Mesothelial cell of epicardium (in vitro differentiated cells): ENCODE measurements around the gene SORL1. TPM values are rescaled to one million over a fixed set of nuclear protein-coding genes. Genes with fewer than 3 reads are reported as not detected.

Experiments used
- DNase-seq, 2 experiments: peaks; one replicate each; pipeline ENCODE4 v3.0.0; 2021; ENCODE audit warnings: low spot score in 2 of 2; ENCODE audit not compliant: unreplicated experiment in 2 of 2
- H3K27ac Mint-ChIP-seq: 2 replicates; pipeline ENCODE4 v1.8.0; 2021; ENCODE audit warnings: mixed read lengths
- H3K27me3 Mint-ChIP-seq: 2 replicates; pipeline ENCODE4 v1.8.0; 2021; ENCODE audit warnings: low read depth, mixed read lengths
- H3K36me3 Mint-ChIP-seq: 2 replicates; pipeline ENCODE4 v1.8.0; 2021; ENCODE audit warnings: mixed read lengths
- H3K4me1 Mint-ChIP-seq: 2 replicates; pipeline ENCODE4 v1.8.0; 2021; ENCODE audit warnings: mixed read lengths
- H3K4me3 Mint-ChIP-seq: 2 replicates; pipeline ENCODE4 v1.8.0; 2021; ENCODE audit warnings: mild to moderate bottlenecking, moderate library complexity, mixed read lengths
- H3K9me3 Mint-ChIP-seq: 2 replicates; pipeline ENCODE4 v1.8.0; 2021; ENCODE audit warnings: mixed read lengths
- total RNA-seq: library from RNA; stranded (reverse); gene quantifications from 3 replicates; pipeline ENCODE4 v1.2.1, GENCODE V29; 2021
- TF ChIP-seq, protein P1 (sequence below): fragments of 200-600 bp; sonication (generic); IDR thresholded peaks from one replicate; pipeline ENCODE4 v1.5.0; 2021; ENCODE audit warnings: antibody characterized with exemption; ENCODE audit not compliant: unreplicated experiment

The SORL1 gene
- total RNA-seq, 1 donor from 2014 or later, result 32.8 TPM

DNA sequence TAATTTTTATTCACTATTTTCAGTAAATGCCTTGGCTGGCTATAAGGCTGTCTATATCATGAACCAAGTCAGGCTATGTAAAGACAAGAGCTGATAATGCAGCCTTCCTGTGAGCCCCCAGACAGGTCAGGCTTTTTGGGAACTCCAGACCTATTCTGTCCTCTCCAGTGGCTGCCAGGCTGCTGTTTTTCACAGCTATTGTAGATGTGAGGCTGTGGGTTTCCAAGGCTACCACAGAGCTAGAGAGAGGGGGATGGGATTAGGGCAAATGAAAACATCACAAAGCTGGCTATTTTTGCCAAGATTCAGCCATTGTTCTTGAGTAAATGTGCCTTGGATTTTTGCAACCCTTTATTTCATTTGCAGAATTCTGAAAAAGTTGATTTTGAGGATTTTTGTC, 56.3 kb downstream of the SORL1 start:
- TF ChIP-seq, protein P1, sequence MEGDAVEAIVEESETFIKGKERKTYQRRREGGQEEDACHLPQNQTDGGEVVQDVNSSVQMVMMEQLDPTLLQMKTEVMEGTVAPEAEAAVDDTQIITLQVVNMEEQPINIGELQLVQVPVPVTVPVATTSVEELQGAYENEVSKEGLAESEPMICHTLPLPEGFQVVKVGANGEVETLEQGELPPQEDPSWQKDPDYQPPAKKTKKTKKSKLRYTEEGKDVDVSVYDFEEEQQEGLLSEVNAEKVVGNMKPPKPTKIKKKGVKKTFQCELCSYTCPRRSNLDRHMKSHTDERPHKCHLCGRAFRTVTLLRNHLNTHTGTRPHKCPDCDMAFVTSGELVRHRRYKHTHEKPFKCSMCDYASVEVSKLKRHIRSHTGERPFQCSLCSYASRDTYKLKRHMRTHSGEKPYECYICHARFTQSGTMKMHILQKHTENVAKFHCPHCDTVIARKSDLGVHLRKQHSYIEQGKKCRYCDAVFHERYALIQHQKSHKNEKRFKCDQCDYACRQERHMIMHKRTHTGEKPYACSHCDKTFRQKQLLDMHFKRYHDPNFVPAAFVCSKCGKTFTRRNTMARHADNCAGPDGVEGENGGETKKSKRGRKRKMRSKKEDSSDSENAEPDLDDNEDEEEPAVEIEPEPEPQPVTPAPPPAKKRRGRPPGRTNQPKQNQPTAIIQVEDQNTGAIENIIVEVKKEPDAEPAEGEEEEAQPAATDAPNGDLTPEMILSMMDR, result no peak
- Mint-ChIP-seq H3K27me3 (no peaks in the 10 kb centered on the region), H3K36me3 (peaks cover 47% of the 10 kb centered on the region), H3K9me3 (peaks cover 37% of the 10 kb centered on the region), H3K4me1 (no peaks in the 10 kb centered on the region), H3K4me3 (no peak overlapping the region), H3K27ac (no peak overlapping the region)
- DNase-seq, result no peak

DNA sequence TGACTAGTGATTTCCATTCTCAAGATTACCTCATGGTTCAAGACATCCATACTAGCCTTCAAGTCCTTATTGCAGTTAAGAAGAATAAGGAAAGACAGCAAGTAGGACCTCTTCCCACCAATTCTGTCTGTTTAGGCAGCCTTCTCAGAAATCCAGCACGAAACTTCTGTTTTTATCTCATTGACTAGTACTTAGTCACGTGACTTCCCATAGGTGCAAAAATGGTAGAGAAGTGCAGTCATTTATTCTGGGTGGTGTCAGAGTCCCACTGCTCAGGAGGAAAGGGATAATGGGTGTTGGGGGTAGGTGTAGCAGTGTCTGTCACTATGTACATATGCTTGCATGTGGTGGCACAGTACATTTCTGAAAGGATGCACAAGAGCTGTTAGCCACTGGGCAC, 58.3 kb downstream of the SORL1 start:
- H3K36me3 Mint-ChIP-seq, result peaks cover 35% of the 10 kb centered on the region
- TF ChIP-seq, protein P1, result no peak
- H3K4me3 Mint-ChIP-seq, result no peak overlapping the region
- no peaks in the 10 kb centered on the region for H3K27me3 Mint-ChIP-seq
- peaks cover 25% of the 10 kb centered on the region for H3K9me3 Mint-ChIP-seq
- no peaks in the 10 kb centered on the region for H3K4me1 Mint-ChIP-seq
- no peak overlapping the region for H3K27ac Mint-ChIP-seq
- no peak for DNase-seq

DNA sequence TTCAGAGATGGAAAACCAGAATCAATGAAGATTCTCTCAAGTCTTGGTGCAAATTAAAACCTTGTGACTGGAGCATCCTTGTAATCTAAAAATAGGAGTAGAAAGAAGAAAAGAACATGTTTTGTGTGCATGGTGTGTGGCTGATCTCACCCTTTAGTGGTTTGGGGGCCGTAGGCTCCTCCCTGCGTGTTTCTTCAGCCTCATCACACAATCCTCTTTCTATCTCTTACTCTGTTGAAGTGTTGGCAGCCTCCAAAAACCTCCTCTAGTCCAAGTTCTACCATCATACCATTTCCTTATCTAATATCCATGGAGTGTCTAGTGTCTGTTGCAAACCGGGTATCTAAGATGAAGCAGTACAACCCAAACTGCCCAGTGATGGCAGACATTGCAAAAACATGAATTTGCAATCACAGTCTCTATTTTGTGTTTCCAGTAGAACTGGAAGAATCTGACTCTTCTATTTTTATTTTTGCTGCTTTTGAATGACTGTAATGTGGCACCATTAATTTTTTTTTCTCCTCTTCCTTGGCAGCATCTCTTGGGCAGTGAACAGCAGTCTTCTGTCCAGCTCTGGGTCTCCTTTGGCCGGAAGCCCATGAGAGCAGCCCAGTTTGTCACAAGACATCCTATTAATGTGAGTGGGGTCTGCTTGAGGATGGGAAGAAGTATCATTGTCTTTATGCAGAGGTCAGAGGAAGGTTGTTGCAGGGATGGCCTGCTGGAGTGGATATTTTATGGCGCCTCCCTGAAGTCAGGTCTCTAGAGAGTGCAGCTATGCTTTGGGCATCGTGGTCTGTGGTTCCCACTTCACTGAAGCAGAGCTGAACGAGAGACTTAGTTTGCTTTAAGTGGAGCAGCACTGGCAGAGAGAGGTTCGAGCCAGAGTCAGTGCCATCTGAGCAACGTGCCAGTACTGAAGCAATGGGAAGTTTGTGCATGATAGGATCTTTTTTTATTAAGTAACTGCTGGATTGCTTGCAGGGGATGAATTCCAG, 60.7 kb downstream of the SORL1 start:
- H3K9me3 Mint-ChIP-seq, result peaks cover 5% of the 10 kb centered on the region
- H3K27ac Mint-ChIP-seq, result no peak overlapping the region
- TF ChIP-seq, protein P1, result no peak
- H3K36me3 Mint-ChIP-seq, result peaks cover 25% of the 10 kb centered on the region
- no peak overlapping the region for H3K4me3 Mint-ChIP-seq
- H3K27me3 Mint-ChIP-seq, result no peaks in the 10 kb centered on the region
- DNase-seq, result no peak
- no peaks in the 10 kb centered on the region for H3K4me1 Mint-ChIP-seq

DNA sequence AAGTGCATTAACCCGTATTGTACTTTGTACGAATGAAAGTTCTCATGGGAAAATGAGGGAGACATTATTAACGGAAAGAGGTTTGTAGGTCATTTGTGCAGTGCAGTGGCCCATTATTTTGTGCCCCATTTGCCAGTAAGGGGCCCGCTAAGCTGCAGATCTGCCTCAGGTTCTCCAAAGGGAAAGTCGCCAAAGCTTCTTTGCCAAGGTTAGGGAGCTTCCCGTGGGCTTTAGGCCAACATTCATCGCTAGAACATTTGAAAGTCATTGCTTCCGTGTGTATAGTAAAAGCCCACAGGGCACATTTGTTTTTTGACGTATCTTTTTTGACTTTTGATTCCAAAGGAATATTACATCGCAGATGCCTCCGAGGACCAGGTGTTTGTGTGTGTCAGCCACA, 61.7 kb downstream of the SORL1 start:
- no peak overlapping the region for H3K4me3 Mint-ChIP-seq
- no peaks in the 10 kb centered on the region for H3K9me3 Mint-ChIP-seq
- no peaks in the 10 kb centered on the region for H3K27me3 Mint-ChIP-seq
- peaks cover 22% of the 10 kb centered on the region for H3K36me3 Mint-ChIP-seq
- no peak overlapping the region for H3K27ac Mint-ChIP-seq
- no peaks in the 10 kb centered on the region for H3K4me1 Mint-ChIP-seq
- DNase-seq, result no peak
- TF ChIP-seq, protein P1, result no peak

DNA sequence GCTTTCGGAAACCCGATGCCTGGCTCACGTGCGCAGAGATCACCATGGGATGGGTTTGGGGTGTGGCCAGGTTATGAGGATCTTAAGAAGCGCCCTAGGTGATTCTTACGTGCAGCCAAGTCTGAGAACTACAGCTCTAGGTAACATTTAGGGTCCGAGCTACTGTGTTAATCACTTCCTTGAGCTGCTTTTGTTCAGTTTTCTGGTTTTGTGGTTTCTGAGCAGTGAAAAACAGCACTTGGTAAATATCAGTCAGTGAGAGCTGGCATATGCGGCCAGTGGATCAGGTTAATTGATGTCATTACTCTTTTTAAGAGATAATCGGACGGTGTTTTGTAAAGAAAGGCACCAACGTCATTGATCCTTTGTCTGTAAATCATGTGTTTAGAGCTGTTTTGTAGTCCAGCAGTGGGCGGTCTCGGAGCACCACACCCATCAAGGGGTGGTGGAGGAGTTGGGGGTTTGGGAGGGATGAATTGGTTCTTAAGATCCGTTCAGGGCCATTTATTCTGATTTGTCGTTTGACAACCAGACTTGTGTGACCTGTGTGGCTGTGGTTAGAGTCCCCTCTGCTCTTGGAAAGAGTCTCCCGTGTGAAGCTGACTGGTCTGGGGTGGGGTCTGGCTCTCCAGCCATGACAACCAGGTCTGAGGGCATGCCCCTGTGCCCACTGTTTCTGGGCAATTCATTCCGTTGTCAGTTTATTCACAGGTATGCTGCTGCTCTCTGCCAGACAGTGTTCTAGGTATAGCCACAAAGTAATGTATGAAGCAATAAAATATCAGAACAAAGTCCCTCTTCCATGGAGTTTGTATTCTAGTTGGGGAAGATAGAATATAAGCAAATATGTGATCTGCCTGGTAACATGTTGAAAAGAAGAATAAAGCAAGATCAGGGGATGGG, 62.6 kb downstream of the SORL1 start:
- Mint-ChIP-seq H3K4me1 (no peaks in the 10 kb centered on the region), H3K27ac (no peak overlapping the region), H3K9me3 (no peaks in the 10 kb centered on the region), H3K4me3 (no peak overlapping the region), H3K36me3 (peaks cover 21% of the 10 kb centered on the region), H3K27me3 (no peaks in the 10 kb centered on the region)
- TF ChIP-seq, protein P1, result no peak
- DNase-seq, result no peak
